Stimulated activated CD8-positive, alpha-beta memory T cell treated with anti-CD3 and anti-CD28 coated beads, Interleukin-15, amount 100 ng/mL, for 4 hours (primary cell): ENCODE measurements around the gene CYB5R4.
"Not testable (repeated sequence)": the region's sequence is repeated elsewhere in the genome, so short reads cannot be mapped to it uniquely, and the experiment has no call there.

Experiments used
- DNase-seq, 2 donors: peaks; one replicate each; pipeline ENCODE4 v3.0.0-alpha.2; 2020; ENCODE audit warnings: low read depth in 2 of 2

CYB5R4 gene

GRCh38 chr6:83908813-83909212, 49.3 kb downstream of the CYB5R4 start:
- no peak for DNase-seq

GRCh38 chr6:83911278-83911677, 51.8 kb downstream of the CYB5R4 start:
- DNase-seq, result no peak

DNA sequence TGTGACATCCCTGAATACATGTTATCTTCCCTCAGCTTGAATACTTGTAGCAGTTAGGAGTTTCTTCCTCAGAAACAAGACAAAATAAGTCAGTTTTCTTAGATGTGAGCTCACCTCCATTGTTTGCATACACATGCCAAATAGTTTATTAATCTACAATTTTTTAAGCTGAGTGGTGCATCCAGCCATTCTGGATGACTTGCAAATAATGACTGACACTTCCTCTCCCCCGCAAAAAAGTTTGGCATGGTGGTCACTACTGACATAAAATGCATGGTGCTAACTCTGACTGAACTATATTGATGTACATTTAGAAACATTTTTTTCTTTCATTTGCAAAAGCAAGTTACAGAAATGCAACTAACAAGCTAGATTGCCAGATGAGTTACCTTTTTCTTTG, 55.5 kb downstream of the CYB5R4 start:
- no peak for DNase-seq

DNA sequence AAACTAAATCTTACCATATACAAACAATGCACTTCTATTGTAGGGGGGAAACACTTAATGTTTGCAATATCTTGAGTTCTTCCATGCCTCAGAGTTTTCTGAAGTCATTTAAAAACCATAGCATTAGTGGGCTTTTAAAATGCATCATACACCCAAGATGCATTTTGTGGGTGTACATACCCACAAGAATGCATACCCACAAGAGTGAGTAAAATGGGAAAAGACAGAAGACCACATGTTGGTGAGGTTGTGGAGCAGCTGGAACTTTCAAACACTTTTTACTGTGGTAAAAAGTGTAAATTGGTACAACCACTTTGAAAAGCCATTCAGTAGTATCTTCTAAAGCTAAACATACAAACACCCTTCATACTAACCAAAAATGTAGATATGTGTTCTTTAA, 57.5 kb downstream of the CYB5R4 start:
- no peak for DNase-seq

- DNase-seq, result no peak
These were observed 60.5 kb downstream of the CYB5R4 start for GRCh38 chr6:83920017-83920416.

GRCh38 chr6:83921315-83921714, 61.8 kb downstream of the CYB5R4 start:
- DNase-seq, result no peak

GRCh38 chr6:83927470-83927869, 68.0 kb downstream of the CYB5R4 start:
- no peak for DNase-seq

DNA sequence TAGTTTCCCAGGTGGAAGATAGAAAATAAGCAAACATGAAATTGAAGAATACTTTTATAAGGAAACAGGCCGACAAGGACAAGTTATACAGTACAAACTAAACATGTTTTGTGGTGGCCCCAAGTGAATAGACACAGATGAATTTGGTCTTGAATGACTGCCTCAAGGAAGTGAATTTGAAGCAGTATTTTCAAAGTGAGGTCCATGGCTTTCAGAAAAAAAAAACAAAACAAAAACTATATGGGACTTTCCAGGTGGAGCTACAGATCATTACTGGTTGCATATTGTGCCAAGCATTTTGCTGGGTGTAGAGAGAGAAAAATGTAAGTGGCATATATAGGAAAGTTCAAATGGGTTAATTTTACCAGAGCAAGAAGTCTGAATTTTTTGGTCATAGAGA, 68.8 kb downstream of the CYB5R4 start:
- no peak for DNase-seq

- not testable (repeated sequence) for DNase-seq
These were observed 86.8 kb downstream of the CYB5R4 start for GRCh38 chr6:83946201-83946833.

GRCh38 chr6:83947983-83948382, 88.5 kb downstream of the CYB5R4 start:
- DNase-seq, result not testable (repeated sequence)

GRCh38 chr6:83948851-83949250, 89.4 kb downstream of the CYB5R4 start:
- no peak for DNase-seq

- DNase-seq, result not testable (repeated sequence)
These were observed 91.9 kb downstream of the CYB5R4 start for GRCh38 chr6:83951423-83951822.

DNA sequence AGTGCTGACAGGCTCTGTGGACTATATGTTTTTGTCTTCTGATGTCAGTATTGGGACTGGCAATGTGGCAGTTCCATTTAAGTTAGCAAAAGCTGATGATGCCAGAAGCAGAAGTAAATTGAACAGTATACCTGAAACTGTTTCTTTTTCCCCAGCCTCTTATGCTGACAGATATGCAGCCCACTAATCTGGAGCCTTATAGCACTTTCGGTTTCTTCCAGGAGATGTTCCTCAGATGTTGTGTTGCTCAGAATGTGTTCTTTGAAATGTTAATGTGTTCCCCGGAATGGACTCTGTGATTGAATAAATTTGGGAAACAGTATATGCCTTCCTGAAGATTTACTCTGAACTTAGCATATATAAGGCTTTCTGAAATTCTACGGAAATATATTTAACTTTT, 93.3 kb downstream of the CYB5R4 start:
- DNase-seq, result no peak

GRCh38 chr6:83954371-83954770, 94.9 kb downstream of the CYB5R4 start:
- DNase-seq, result no peak

- no peak for DNase-seq
These were observed 98.8 kb downstream of the CYB5R4 start for GRCh38 chr6:83958241-83958685.

DNA sequence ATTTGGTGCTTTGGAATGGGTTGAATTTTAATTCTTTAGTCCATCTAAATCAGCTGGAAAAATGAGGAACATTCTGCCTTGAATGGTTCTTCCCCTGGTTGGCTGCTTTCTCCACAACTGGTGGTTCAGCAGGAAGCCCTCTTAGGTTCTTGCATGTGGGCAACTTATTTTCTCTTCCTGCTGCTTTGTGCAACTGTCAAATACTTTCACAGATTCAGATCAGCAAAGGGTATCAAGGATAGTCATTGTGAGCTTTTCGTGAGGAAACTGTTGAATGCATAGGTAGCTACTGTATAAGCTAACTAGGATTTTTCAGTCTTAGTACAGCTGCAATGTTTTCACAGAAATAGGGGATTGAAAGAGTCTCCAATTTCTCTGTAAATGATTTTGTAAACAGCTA, 101.2 kb downstream of the CYB5R4 start:
- no peak for DNase-seq

DNA sequence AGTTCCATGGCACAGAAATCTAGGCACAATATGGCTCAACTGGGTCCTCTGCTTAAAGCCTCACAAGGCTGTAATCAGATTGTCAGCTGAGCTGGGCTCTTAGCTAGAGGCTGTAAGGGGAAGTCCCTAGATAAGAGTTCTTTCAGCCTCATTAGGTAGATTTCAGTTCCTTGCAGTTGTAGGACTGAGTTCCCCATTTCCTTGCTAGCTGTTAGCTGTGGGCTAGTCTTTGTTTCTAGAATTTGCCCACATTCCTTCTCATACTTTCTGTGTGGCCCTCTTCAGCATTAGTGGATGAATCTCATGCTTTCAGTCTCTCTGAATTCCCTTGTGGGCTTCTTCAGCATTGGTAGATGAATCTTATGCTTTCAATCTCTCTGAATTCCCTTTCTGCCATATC, 103.1 kb downstream of the CYB5R4 start:
- DNase-seq, result no peak

- no peak for DNase-seq
These were observed 107.0 kb downstream of the CYB5R4 start for GRCh38 chr6:83966539-83966938.

DNA sequence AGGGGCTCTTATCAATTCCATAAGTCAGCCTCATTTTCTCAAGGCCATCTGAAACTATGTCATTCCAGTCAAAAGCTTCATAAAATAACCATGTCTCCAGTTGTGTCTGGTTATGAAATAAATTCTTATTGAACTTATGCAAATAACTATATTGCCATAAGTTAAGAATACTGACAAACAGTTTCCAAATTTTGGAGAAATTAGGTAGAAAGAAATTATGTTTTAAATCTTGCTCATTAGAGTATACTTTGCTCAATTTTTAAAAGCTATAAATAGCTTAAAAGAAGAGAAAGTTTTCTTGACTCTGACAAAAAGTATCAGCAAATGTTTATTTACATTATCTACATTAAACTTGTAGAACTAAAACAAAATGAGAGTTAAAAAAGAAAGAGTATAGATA, 111.1 kb downstream of the CYB5R4 start:
- DNase-seq, result no peak

GRCh38 chr6:83974409-83975050, 115.0 kb downstream of the CYB5R4 start:
- DNase-seq, result no peak

DNA sequence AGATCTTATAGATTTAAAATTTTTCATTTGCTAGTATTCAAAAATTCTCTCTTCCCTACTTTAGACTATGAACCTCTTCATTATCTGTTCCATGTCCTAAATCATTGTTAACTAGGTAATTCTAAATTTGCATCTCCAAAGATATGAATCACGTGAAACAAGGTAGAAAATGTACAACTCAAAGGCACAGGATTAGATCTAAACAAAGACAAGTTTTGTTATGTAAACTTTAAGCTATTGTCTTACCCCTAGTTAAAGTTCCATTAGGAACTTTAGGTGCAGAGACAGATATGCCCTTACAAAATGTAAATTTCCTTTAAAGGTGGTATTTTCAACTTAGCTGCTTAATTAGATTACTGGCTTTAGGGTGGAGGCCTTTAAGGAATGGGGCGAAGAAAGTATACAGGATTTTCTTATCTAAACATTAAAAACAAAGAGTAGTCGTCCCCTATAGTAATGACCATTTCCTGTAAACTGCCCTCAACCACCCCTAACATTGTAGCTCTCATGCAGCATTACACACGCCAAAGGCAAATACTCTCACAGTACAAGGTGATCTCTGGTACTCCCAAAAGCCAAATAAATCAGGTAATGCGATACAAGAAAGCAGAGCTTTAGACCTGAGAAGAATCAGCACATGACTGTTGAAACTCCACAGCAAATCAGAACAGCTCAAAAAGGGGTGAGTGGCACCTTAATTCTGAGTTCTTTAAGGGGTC, 116.7 kb downstream of the CYB5R4 start:
- no peak for DNase-seq

- DNase-seq, result no peak
These were observed 117.4 kb downstream of the CYB5R4 start for GRCh38 chr6:83976871-83977270.

DNA sequence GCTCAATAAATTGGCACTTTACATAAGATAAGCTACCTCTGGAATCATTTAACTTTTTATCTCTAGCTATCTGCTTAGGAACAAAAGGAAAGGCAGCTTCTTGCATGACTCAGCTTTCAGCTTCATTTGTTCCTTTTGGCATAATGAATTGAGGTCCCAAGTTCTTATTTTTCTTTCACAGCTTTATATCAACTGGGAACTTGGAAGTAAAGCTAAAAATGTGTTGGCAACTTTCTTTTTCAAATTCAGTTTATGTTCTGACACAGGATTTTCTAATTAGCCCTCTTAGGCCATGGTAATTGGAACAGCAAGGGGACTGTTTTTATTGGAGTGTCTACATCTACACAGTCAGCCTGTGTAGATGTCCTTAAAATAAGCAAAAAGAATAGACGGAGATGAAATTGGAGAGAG, 118.8 kb downstream of the CYB5R4 start:
- no peak for DNase-seq
